Measurements from ENCODE around the gene UGGT1. TPM values are rescaled to one million over a fixed set of nuclear protein-coding genes. Genes with fewer than 3 reads are reported as not detected.
"Not testable (repeated sequence)": the region's sequence is repeated elsewhere in the genome, so short reads cannot be mapped to it uniquely, and the experiment has no call there.

UGGT1 gene
- total and polyA plus RNA-seq, 9 donors = 7.1 to 42.5 (median 22.5) TPM

- DNase-seq = no peak
- Histone ChIP-seq H3K4me3 (no peak overlapping the region), H3K27me3 (no peaks in the 10 kb centered on the region), H3K9me3 (no peaks in the 10 kb centered on the region), H3K27ac (no peak overlapping the region), H3K36me3 (no peaks in the 10 kb centered on the region), H3K4me1 (ENCODE audit: insufficient read depth) (no peaks in the 10 kb centered on the region)
- WGBS, 3 donors = 44 to 58% (median 56%) methylated on average over 3 of the region's 3 CpGs
- intact Hi-C loops (cut with DNase I) = no loop called here
- TF ChIP-seq EP300 (IDR thresholded peaks at IDR 0.05) (no peak), POLR2A (IDR thresholded peaks at IDR 0.05) (no peak)
- TF ChIP-seq, protein P1, sequence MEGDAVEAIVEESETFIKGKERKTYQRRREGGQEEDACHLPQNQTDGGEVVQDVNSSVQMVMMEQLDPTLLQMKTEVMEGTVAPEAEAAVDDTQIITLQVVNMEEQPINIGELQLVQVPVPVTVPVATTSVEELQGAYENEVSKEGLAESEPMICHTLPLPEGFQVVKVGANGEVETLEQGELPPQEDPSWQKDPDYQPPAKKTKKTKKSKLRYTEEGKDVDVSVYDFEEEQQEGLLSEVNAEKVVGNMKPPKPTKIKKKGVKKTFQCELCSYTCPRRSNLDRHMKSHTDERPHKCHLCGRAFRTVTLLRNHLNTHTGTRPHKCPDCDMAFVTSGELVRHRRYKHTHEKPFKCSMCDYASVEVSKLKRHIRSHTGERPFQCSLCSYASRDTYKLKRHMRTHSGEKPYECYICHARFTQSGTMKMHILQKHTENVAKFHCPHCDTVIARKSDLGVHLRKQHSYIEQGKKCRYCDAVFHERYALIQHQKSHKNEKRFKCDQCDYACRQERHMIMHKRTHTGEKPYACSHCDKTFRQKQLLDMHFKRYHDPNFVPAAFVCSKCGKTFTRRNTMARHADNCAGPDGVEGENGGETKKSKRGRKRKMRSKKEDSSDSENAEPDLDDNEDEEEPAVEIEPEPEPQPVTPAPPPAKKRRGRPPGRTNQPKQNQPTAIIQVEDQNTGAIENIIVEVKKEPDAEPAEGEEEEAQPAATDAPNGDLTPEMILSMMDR (IDR thresholded peaks at IDR 0.05) = no peak
These were observed 78.5 kb downstream of the UGGT1 start for GRCh38 chr2:128169497-128169896.

GRCh38 chr2:128169933-128170709, 79.1 kb downstream of the UGGT1 start:
- no peaks in the 10 kb centered on the region for H3K36me3 ChIP-seq

DNA sequence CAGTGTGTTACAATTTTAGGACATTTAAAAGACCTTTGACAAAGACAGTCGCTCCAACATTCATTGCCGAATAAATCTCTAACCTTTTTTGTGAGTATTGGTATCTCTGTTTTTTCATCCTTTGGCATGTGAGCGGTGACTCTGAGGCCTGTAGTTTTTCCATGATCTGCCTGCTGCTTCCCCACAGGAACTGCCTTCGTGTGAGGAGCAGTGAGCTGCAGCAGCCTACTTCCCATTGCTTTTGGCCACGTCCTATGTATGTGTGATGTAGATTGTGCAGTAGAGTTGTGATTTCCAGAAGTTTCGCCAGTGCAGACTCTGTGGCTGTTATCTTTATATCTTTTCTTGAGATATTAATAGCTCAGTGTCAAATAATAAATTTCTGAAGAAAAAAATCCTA, 79.8 kb downstream of the UGGT1 start:
- Histone ChIP-seq H3K4me3 (no peak overlapping the region), H3K36me3 (no peaks in the 10 kb centered on the region), H3K27me3 (no peaks in the 10 kb centered on the region), H3K27ac (no peak overlapping the region), H3K4me1 (ENCODE audit: insufficient read depth) (no peaks in the 10 kb centered on the region), H3K9me3 (no peaks in the 10 kb centered on the region)
- intact Hi-C loops (cut with DNase I) = loop anchor here in 1 of 4 donors (10.0 kb wide), 1 partner anchor 144 kb away; the partner anchor contains the start of gene HS6ST1
- TF ChIP-seq POLR2A (IDR thresholded peaks at IDR 0.05) (no peak), EP300 (IDR thresholded peaks at IDR 0.05) (no peak)
- TF ChIP-seq, protein P1 (IDR thresholded peaks at IDR 0.05) = no peak
- no peak for DNase-seq
- 88 to 90% (median 90%) methylated on average over 6 of the region's 6 CpGs for WGBS, 3 donors

More at GRCh38 chr2:128169933-128170709, 79.1 kb downstream of the UGGT1 start:
- H3K4me3 ChIP-seq = no peak overlapping the region
- H3K27ac ChIP-seq = no peak overlapping the region
- TF ChIP-seq POLR2A (IDR thresholded peaks at IDR 0.05) (no peak), EP300 (IDR thresholded peaks at IDR 0.05) (no peak)
- TF ChIP-seq, protein P1 (IDR thresholded peaks at IDR 0.05) = no peak
- WGBS, 3 donors = 80 to 84% (median 81%) methylated on average over 4 of the region's 4 CpGs
- no peaks in the 10 kb centered on the region for H3K27me3 ChIP-seq
- H3K4me1 ChIP-seq (ENCODE audit: insufficient read depth) = no peaks in the 10 kb centered on the region
- no peak for DNase-seq
- intact Hi-C loops (cut with DNase I) = loop anchor here in 1 of 4 donors (10.0 kb wide), 1 partner anchor 145 kb away; the partner anchor contains the start of gene HS6ST1
- no peaks in the 10 kb centered on the region for H3K9me3 ChIP-seq

DNA sequence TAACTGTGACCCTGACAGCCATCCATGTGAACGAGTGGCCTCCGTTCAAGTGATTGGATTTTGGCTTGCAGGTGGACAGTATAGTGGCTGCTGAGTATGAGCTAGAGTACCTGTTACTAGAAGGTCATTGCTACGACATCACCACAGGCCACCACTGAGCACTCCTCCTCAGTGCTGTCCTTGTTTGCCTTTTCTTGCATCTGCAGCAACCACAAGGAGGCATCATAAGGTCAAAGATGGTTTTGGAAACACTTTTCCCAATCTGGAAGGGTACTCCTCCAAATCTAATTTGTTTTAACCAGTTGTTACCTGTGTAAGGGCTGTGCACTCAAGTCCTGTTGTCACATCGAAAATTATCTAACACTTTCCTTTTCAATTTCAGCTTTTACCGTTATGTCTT, 81.2 kb downstream of the UGGT1 start:
- no peaks in the 10 kb centered on the region for H3K36me3 ChIP-seq
- intact Hi-C loops (cut with DNase I) = loop anchor here in 1 of 4 donors (10.0 kb wide), 1 partner anchor 143 kb away; the partner anchor contains the start of gene HS6ST1
- no peak for DNase-seq
- WGBS, 3 donors = 82 to 85% (median 85%) methylated on average over 5 of the region's 5 CpGs
- no peak overlapping the region for H3K27ac ChIP-seq
- H3K4me1 ChIP-seq (ENCODE audit: insufficient read depth) = no peaks in the 10 kb centered on the region
- H3K4me3 ChIP-seq = no peak overlapping the region
- no peaks in the 10 kb centered on the region for H3K27me3 ChIP-seq
- H3K9me3 ChIP-seq = no peaks in the 10 kb centered on the region
- TF ChIP-seq EP300 (IDR thresholded peaks at IDR 0.05) (no peak), POLR2A (IDR thresholded peaks at IDR 0.05) (no peak)
- TF ChIP-seq, protein P1 (IDR thresholded peaks at IDR 0.05) = no peak

DNA sequence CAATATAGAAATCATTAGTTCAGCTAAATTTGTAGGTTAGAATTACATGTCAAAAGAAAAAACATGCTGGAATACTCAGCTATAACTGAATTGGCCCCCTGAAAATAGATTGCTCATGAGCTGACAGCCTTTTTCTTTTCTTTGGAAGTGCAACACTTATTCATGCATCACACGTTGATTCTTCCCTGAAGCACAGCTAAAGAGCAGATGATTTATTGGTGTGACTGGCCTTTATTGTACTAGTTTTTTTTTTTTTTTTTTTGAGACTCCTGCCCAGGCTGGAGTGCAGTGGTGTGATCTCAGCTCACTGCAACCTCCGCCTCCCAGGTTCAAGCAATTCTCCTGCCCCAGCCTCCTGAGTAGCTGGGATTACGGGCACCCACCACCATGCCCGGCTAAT, 83.1 kb downstream of the UGGT1 start:
- not testable (repeated sequence) for H3K4me3 ChIP-seq; H3K9me3 ChIP-seq; DNase-seq; H3K27ac ChIP-seq; H3K27me3 ChIP-seq; H3K4me1 ChIP-seq (ENCODE audit: insufficient read depth); H3K36me3 ChIP-seq
- 84 to 88% (median 86%) methylated on average over 4 of the region's 4 CpGs for WGBS, 3 donors
- intact Hi-C loops (cut with DNase I) = loop anchor here in 1 of 4 donors (10.0 kb wide), 1 partner anchor 141 kb away; the partner anchor contains the start of gene HS6ST1
